ENCODE results near the gene LCE1A. TPM values are rescaled to one million over a fixed set of nuclear protein-coding genes. Genes with fewer than 3 reads are reported as not detected.

Gene LCE1A
- total RNA-seq, 2 donors from 2014 or later, result not detected

DNA sequence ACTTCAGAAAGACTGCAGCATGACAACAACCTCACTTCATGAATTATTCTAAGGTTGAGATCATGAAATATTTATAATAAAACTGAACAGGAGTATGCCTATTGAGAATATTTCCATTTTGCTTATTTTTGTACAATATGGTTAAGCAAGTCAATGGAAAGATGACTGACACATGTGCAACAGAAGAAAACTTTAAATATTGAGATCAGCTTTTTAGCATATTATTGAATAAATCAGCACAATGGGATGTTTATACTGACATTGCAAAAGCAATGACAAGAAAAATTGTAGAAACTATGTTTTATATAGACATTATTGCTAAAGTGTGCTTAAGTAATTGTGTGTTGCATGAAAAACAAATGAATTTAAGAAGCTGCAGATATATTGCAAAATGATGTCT is 37.2 kb downstream of the LCE1A start:
- TF ChIP-seq, protein P1, sequence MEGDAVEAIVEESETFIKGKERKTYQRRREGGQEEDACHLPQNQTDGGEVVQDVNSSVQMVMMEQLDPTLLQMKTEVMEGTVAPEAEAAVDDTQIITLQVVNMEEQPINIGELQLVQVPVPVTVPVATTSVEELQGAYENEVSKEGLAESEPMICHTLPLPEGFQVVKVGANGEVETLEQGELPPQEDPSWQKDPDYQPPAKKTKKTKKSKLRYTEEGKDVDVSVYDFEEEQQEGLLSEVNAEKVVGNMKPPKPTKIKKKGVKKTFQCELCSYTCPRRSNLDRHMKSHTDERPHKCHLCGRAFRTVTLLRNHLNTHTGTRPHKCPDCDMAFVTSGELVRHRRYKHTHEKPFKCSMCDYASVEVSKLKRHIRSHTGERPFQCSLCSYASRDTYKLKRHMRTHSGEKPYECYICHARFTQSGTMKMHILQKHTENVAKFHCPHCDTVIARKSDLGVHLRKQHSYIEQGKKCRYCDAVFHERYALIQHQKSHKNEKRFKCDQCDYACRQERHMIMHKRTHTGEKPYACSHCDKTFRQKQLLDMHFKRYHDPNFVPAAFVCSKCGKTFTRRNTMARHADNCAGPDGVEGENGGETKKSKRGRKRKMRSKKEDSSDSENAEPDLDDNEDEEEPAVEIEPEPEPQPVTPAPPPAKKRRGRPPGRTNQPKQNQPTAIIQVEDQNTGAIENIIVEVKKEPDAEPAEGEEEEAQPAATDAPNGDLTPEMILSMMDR (IDR thresholded peaks at IDR 0.05), result no peak
- H3K27ac ChIP-seq, result no peak overlapping the region

DNA sequence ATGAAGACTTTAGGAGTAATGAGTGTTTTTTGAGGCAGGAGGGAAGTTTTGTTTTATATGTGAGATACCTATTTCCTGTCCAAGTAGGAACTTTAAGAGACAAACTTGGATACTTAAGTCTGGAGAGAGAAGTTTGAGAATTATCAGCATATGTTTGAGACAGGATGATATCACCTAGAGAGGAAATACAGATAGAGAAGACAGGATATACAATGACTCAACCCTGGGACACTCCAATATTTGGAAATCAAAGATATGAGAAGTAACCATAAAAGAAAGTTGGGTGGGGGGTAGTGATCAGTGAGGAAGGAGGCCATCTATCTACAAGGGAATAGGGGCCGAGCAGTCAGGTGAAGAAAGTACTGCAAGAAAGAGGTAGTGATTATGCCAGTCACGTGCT is 39.0 kb downstream of the LCE1A start:
- H3K4me1 ChIP-seq (ENCODE audit: control insufficient read depth in 1 of 2, low read depth in 2 of 2), result no peaks in the 10 kb centered on the region
- H3K36me3 ChIP-seq, result no peaks in the 10 kb centered on the region
- TF ChIP-seq, protein P1 (IDR thresholded peaks at IDR 0.05), result no peak
- DNase-seq (ENCODE audit: low spot score) (no peak), ATAC-seq (ENCODE audit: insufficient number of reproducible peaks, low FRiP score, low read depth) (no peak)
- no peaks in the 10 kb centered on the region for H3K27me3 ChIP-seq (replicated peaks; ENCODE audit: insufficient read depth)
- H3K27ac ChIP-seq, result no peak overlapping the region
- no peak overlapping the region for H3K4me3 ChIP-seq
- H3K9me3 ChIP-seq, result no peaks in the 10 kb centered on the region

More for the DNA sequence above, 37.2 kb downstream of the LCE1A start:
- Histone ChIP-seq H3K27me3 (replicated peaks; ENCODE audit: insufficient read depth) (no peaks in the 10 kb centered on the region), H3K36me3 (no peaks in the 10 kb centered on the region), H3K4me3 (no peak overlapping the region), H3K4me1 (ENCODE audit: control insufficient read depth in 1 of 2, low read depth in 2 of 2) (no peaks in the 10 kb centered on the region), H3K9me3 (no peaks in the 10 kb centered on the region)
- DNase-seq (ENCODE audit: low spot score), result no peak
- no peak for ATAC-seq (ENCODE audit: insufficient number of reproducible peaks, low FRiP score, low read depth)

DNA sequence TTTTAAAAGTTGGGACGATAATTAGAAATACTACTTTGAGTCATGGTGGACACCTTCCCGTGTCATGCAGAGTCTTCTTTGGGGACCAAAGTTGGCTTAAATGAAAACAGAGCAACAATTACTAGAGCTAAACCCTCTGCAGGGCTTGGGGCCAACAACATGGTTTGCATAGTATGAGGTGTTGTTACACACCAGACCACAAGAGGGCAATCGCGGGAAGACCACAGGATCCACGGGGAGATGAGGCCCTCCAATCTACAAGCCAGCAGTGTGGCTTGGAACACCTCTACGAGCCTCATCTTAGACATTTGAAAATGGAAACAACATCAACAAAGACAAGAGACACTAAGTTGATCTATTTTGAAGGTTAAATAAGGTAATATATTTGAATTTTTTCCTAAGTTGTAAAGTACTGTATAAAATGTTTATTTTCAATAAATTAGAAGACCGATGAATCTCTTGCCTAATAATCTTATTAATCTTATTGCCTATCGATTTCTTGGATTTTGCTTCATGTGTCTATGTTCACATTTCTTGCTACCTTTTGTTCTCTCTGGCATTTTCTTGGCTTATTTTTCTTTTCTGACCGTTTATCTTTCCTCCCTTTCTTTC is 42.6 kb downstream of the LCE1A start:
- ATAC-seq (ENCODE audit: insufficient number of reproducible peaks, low FRiP score, low read depth), result no peak
- H3K27me3 ChIP-seq (replicated peaks; ENCODE audit: insufficient read depth), result no peaks in the 10 kb centered on the region
- H3K9me3 ChIP-seq, result no peaks in the 10 kb centered on the region
- no peak overlapping the region for H3K4me3 ChIP-seq
- TF ChIP-seq, protein P1 (IDR thresholded peaks at IDR 0.05), result peak; percentile 71
- no peak overlapping the region for H3K27ac ChIP-seq
- no peaks in the 10 kb centered on the region for H3K4me1 ChIP-seq (ENCODE audit: control insufficient read depth in 1 of 2, low read depth in 2 of 2)
- peak; percentile 9 for DNase-seq (ENCODE audit: low spot score)
- H3K36me3 ChIP-seq, result no peaks in the 10 kb centered on the region

DNA sequence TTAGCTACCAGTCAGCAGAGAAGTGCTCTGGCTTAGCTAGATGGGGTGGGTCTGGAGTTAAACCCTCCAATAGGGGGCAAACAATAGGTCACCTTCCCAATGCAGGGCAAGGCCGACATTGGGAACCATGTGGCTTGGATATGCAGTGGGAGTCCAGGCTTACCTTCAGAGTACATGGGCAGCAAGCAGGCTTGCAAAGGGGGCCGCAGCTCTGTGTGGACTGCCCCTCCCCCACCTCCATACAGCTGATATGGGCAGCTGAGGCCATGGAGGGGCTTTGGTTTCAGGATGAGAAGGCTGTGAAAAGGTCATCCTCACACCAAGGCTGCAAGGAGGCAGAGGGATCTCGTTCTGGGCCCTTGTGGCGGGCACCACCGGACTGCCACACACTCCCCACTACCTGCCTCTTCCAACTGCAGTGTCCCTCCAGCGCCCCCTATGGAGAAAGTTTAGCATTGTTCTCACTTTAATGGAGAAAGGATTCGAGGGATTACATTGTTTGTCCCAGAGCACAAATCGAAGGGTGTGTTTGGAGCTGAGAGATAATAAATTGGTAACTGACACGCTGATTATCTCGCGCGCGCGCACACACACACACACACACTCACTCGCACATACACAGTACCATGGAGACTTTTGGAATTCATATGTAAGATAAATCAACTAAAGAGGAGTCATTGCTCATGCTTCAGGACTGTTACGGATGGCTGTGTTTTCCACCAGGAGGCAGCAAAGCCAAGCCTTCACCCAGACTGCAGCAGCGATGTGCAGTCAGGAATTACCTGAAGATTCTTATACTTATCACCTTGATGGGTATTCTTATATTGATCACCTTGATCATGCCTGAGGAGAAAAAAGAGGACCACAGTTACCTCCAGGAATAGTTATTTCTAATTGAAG is 43.8 kb downstream of the LCE1A start:
- ATAC-seq (ENCODE audit: insufficient number of reproducible peaks, low FRiP score, low read depth), result no peak
- TF ChIP-seq, protein P1 (IDR thresholded peaks at IDR 0.05), result no peak
- H3K9me3 ChIP-seq, result no peaks in the 10 kb centered on the region
- H3K4me1 ChIP-seq (ENCODE audit: control insufficient read depth in 1 of 2, low read depth in 2 of 2), result no peaks in the 10 kb centered on the region
- H3K27me3 ChIP-seq (replicated peaks; ENCODE audit: insufficient read depth), result no peaks in the 10 kb centered on the region
- no peak overlapping the region for H3K4me3 ChIP-seq
- H3K27ac ChIP-seq, result no peak overlapping the region
- no peak for DNase-seq (ENCODE audit: low spot score)
- no peaks in the 10 kb centered on the region for H3K36me3 ChIP-seq

DNA sequence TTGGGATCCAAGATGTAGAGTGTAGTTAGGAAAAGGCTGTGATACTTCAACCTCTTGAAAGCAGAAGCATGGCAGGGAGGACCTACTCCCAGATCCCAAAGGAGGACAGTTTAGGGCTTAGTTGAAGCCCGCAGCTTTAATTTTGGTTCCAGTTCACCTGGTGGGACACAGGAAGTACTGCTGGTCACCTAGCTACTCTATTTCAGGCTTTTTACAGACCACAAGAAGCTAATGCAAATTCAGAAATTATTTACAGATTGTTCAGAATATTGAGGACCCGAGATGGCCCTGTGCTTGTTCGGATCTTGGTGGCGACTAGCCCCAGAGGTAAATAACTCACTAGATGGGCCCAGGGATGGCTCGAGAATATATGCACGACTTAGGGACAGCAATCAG is 44.5 kb downstream of the LCE1A start:
- Histone ChIP-seq H3K4me3 (no peak overlapping the region), H3K9me3 (no peaks in the 10 kb centered on the region), H3K36me3 (no peaks in the 10 kb centered on the region), H3K27ac (no peak overlapping the region), H3K4me1 (ENCODE audit: control insufficient read depth in 1 of 2, low read depth in 2 of 2) (no peaks in the 10 kb centered on the region), H3K27me3 (replicated peaks; ENCODE audit: insufficient read depth) (no peaks in the 10 kb centered on the region)
- no peak for ATAC-seq (ENCODE audit: insufficient number of reproducible peaks, low FRiP score, low read depth)
- TF ChIP-seq, protein P1 (IDR thresholded peaks at IDR 0.05), result no peak
- no peak for DNase-seq (ENCODE audit: low spot score)
